Panc1 (cell line): ENCODE data around the gene MUS81. TPM values are rescaled to one million over a fixed set of nuclear protein-coding genes. Genes with fewer than 3 reads are reported as not detected.

ENCODE experiments used
- ATAC-seq: fragments of 200-7000 bp; cut with Tn5 transposase; 2 replicates; pipeline ENCODE4 v1.9.1; 2020; ENCODE audit warnings: mild to moderate bottlenecking, moderate library complexity
- BruUV-seq: library from RNA; stranded (reverse); fragments of 400-500 nt; replicated peaks from 2 replicates; lab custom pipeline; 2021; lab: Mats Ljungman, UMichigan
- CTCF ChIA-PET: fragments of 300-600 bp; sonication (Branson Sonifier 250); formaldehyde crosslinking; loops from one replicate; lab custom pipeline; 2022; ENCODE audit warnings: antibody characterized with exemption; lab: Charles Lee
- POLR2A ChIA-PET: fragments of 300-600 bp; sonication (Branson Sonifier 250); formaldehyde crosslinking; loops from one replicate; lab custom pipeline; 2022; ENCODE audit warnings: antibody characterized with exemption; lab: Charles Lee
- DNase-seq: peaks from one replicate; pipeline ENCODE4 v3.0.0-alpha.2; 2010; ENCODE audit warnings: low read depth, low spot score
- H3K27ac ChIP-seq: 2 replicates; pipeline ENCODE4 v1.5.1; 2011; ENCODE audit warnings: mild to moderate bottlenecking, low read length, inconsistent platforms
- H3K27me3 ChIP-seq: fragments of 200-500 bp; sonication (Bioruptor generic); 2 replicates; pipeline ENCODE4 v1.6.0; 2014; ENCODE audit warnings: low read length, inconsistent platforms; ENCODE audit not compliant: control insufficient read depth, insufficient read depth
- H3K36me3 ChIP-seq: fragments of 200-500 bp; sonication (Bioruptor generic); 2 replicates; pipeline ENCODE4 v1.5.1; 2014; ENCODE audit warnings: inconsistent platforms, mild to moderate bottlenecking, low read length, moderate library complexity; ENCODE audit not compliant: control insufficient read depth, insufficient read depth
- H3K4me1 ChIP-seq: 2 replicates; pipeline ENCODE4 v1.5.1; 2011; ENCODE audit warnings: inconsistent platforms, mild to moderate bottlenecking, low read length, moderate library complexity; ENCODE audit not compliant: control insufficient read depth, insufficient read depth
- H3K4me3 ChIP-seq, 2 experiments: 2 replicates each; pipeline ENCODE4 v1.5.1; 2011 to 2012; ENCODE audit warnings: low read depth in 2 of 2, low read length in 2 of 2, mild to moderate bottlenecking in 2 of 2, inconsistent platforms in 1 of 2, moderate library complexity in 1 of 2
- H3K9me3 ChIP-seq: fragments of 200-500 bp; sonication (Bioruptor generic); 2 replicates; pipeline ENCODE4 v1.5.1; 2014; ENCODE audit warnings: low read depth, mild to moderate bottlenecking, inconsistent platforms, low read length, moderate library complexity; ENCODE audit not compliant: control insufficient read depth, insufficient read depth
- CTCF ChIP-seq: fragments of 450-650 bp; IDR thresholded peaks from 2 replicates; pipeline ENCODE4 v1.5.1; 2017; ENCODE audit warnings: mild to moderate bottlenecking
- POLR2AphosphoS5 ChIP-seq: IDR thresholded peaks from 2 replicates; pipeline ENCODE4 v1.6.1; 2012; ENCODE audit warnings: mild to moderate bottlenecking, low read depth, low read length, moderate library complexity
- REST ChIP-seq, 2 experiments: IDR thresholded peaks; 2 replicates each; pipeline ENCODE4 v1.6.1; 2011 to 2012; ENCODE audit warnings: low read depth in 2 of 2, control low read depth in 1 of 2, low read length in 1 of 2, mild to moderate bottlenecking in 1 of 2, moderate library complexity in 1 of 2; ENCODE audit not compliant: insufficient read depth in 1 of 2
- SIN3A ChIP-seq: IDR thresholded peaks from 2 replicates; pipeline ENCODE4 v1.6.1; 2012; ENCODE audit warnings: low read depth, mild to moderate bottlenecking, low read length, moderate library complexity, borderline replicate concordance; ENCODE audit not compliant: insufficient read depth
- TCF7L2 ChIP-seq: IDR thresholded peaks from 2 replicates; pipeline ENCODE4 v1.6.1; 2011; ENCODE audit warnings: mild to moderate bottlenecking, low read depth, low read length, inconsistent platforms
- in situ Hi-C: cut with HindIII; loops from 2 replicates; pipeline ENCODE4 v1.10.0; 2016; ENCODE audit warnings: low sequenced_read_pairs, low pct_unique_long_range_greater_than_20kb
- intact Hi-C: fragments of 100-400 bp; cut with micrococcal nuclease; formaldehyde crosslinking; loops from one replicate; pipeline ENCODE4 v1.10.0; 2022; ENCODE audit not compliant: unreplicated experiment
- total RNA-seq: library from RNA; stranded (reverse); gene quantifications from one replicate; pipeline ENCODE4 v1.2.1, GENCODE V29; 2021; ENCODE audit not compliant: unreplicated experiment

Gene MUS81
- total RNA-seq, 1 experiment from 2014 or later: 140 TPM

GRCh38 chr11:65852508-65853245, 7.6 kb upstream of the MUS81 start:
- intact Hi-C loops (loop anchor here (10.0 kb wide), 1 partner anchor 298 kb away; the partner anchor contains the start of gene LTBP3), in situ Hi-C loops (no loop called here)
- H3K27me3 ChIP-seq: no peaks in the 10 kb centered on the region
- ChIA-PET POLR2A (interaction anchor here (0.5 to 1.7 kb wide), 5 partner anchors 8 to 273 kb away, joined by 4 to 8 read pairs (median 5); partner anchors contain the start of genes KAT5 and MUS81), CTCF (interaction anchor here (0.6 to 1.6 kb wide), 2 partner anchors 108 to 217 kb away, joined by 3 to 5 read pairs; no protein-coding TSS in a partner anchor)
- peaks cover 36% of the 10 kb centered on the region for H3K4me1 ChIP-seq
- no peak overlapping the region for H3K4me3 ChIP-seq
- peak overlapping the region; percentile 18; the same call in 1 of the 2 replicates for H3K27ac ChIP-seq
- ATAC-seq: peak; percentile 13
- TF ChIP-seq SIN3A: peak; percentile 33; the same call in 1 of the 2 replicates
- no peak for TF ChIP-seq CTCF
- TF ChIP-seq REST (IDR thresholded peaks at IDR 0.05; ENCODE audit: insufficient read depth in 1 of 2, low read depth in 2 of 2, low read length in 1 of 2): no peak
- TF ChIP-seq TCF7L2: no peak
- TF ChIP-seq POLR2AphosphoS5: 0 out of 2 replicates have a peak, but pooled peaks have one; percentile 65
- no TSS peak for BruUV-seq
- DNase-seq: no peak
- H3K9me3 ChIP-seq: no peaks in the 10 kb centered on the region
- H3K36me3 ChIP-seq: peaks cover 29% of the 10 kb centered on the region

- ChIA-PET POLR2A (interaction anchor here (0.5 to 1.6 kb wide), 3 partner anchors 18 to 274 kb away, joined by 5 to 8 read pairs (median 5); partner anchors contain the start of gene KAT5), CTCF (no interaction called here)
- DNase-seq (no peak), ATAC-seq (no peak)
- intact Hi-C loops: loop anchor here (10.0 kb wide), 1 partner anchor 299 kb away; the partner anchor contains the start of gene LTBP3
- H3K4me3 ChIP-seq: no peak overlapping the region
- peaks cover 36% of the 10 kb centered on the region for H3K4me1 ChIP-seq
- in situ Hi-C loops: no loop called here
- no TSS peak for BruUV-seq
- no peaks in the 10 kb centered on the region for H3K9me3 ChIP-seq
- peaks cover 29% of the 10 kb centered on the region for H3K36me3 ChIP-seq
- no peaks in the 10 kb centered on the region for H3K27me3 ChIP-seq
- H3K27ac ChIP-seq: peak overlapping the region; percentile 18; the same call in 1 of the 2 replicates
- TF ChIP-seq CTCF: peak; percentile 55
- TF ChIP-seq SIN3A: peak; percentile 39; the same call in 1 of the 2 replicates
- TF ChIP-seq TCF7L2: no peak
- TF ChIP-seq POLR2AphosphoS5: peak; percentile 79; the same call in 1 of the 2 replicates
- no peak for TF ChIP-seq REST (IDR thresholded peaks at IDR 0.05; ENCODE audit: insufficient read depth in 1 of 2, low read depth in 2 of 2, low read length in 1 of 2)
These were observed 6.8 kb upstream of the MUS81 start for GRCh38 chr11:65853246-65853979.
